GM18508 (cell line): ENCODE measurements around the gene NR1H4.
"Not testable (repeated sequence)": the region's sequence is repeated elsewhere in the genome, so short reads cannot be mapped to it uniquely, and the experiment has no call there.

Source experiments
- ATAC-seq: cut with Tn5 transposase; IDR thresholded peaks from one replicate; pipeline ENCODE4 v1.9.1; 2021; ENCODE audit warnings: moderate number of reproducible peaks; ENCODE audit not compliant: insufficient read depth, unreplicated experiment

The NR1H4 gene

GRCh38 chr12:100473716-100474150 is at the start of gene NR1H4:
TSS of gene NR1H4 (plus strand) at chr12:100473866. CDS start at chr12:100493324, 19,458 bp downstream.
- ATAC-seq = no peak

- no peak for ATAC-seq
Measured at GRCh38 chr12:100426145-100426544, 47.5 kb upstream of the NR1H4 start.

- no peak for ATAC-seq
Measured at GRCh38 chr12:100427078-100427477, 46.6 kb upstream of the NR1H4 start.

- not testable (repeated sequence) for ATAC-seq
Measured at GRCh38 chr12:100430251-100430650, 43.4 kb upstream of the NR1H4 start.

- ATAC-seq = no peak
Measured at GRCh38 chr12:100433701-100434100, 40.0 kb upstream of the NR1H4 start.

- no peak for ATAC-seq
Measured at GRCh38 chr12:100434177-100434576, 39.5 kb upstream of the NR1H4 start.

GRCh38 chr12:100435957-100436356 is 37.7 kb upstream of the NR1H4 start:
- no peak for ATAC-seq

GRCh38 chr12:100437038-100437841 is 36.4 kb upstream of the NR1H4 start:
- ATAC-seq = no peak

- ATAC-seq = no peak
Measured at GRCh38 chr12:100439797-100440196, 33.9 kb upstream of the NR1H4 start.

GRCh38 chr12:100442403-100442802 is 31.3 kb upstream of the NR1H4 start:
- ATAC-seq = no peak

GRCh38 chr12:100443434-100443833 is 30.2 kb upstream of the NR1H4 start:
- no peak for ATAC-seq

- ATAC-seq = no peak
Measured at GRCh38 chr12:100445081-100445481, 28.6 kb upstream of the NR1H4 start.

GRCh38 chr12:100447381-100447780 is 26.3 kb upstream of the NR1H4 start:
- ATAC-seq = no peak

GRCh38 chr12:100448656-100449055 is 25.0 kb upstream of the NR1H4 start:
- no peak for ATAC-seq

GRCh38 chr12:100450735-100451134 is 22.9 kb upstream of the NR1H4 start:
- no peak for ATAC-seq

- no peak for ATAC-seq
Measured at GRCh38 chr12:100453951-100454350, 19.7 kb upstream of the NR1H4 start.

GRCh38 chr12:100455896-100456295 is 17.8 kb upstream of the NR1H4 start:
- no peak for ATAC-seq

- no peak for ATAC-seq
Measured at GRCh38 chr12:100458191-100458590, 15.5 kb upstream of the NR1H4 start.

- ATAC-seq = no peak
Measured at GRCh38 chr12:100460702-100461101, 13.0 kb upstream of the NR1H4 start.

GRCh38 chr12:100461330-100461973 is 12.2 kb upstream of the NR1H4 start:
- no peak for ATAC-seq

- no peak for ATAC-seq
Measured at GRCh38 chr12:100463661-100464060, 10.0 kb upstream of the NR1H4 start.

- no peak for ATAC-seq
Measured at GRCh38 chr12:100464529-100464928, 9.1 kb upstream of the NR1H4 start.
